M059J (cell line): ENCODE data around the gene RNASET2. TPM values are rescaled to one million over a fixed set of nuclear protein-coding genes. Genes with fewer than 3 reads are reported as not detected.
"Not testable (repeated sequence)": the region's sequence is repeated elsewhere in the genome, so short reads cannot be mapped to it uniquely, and the experiment has no call there.

Source experiments
- DNase-seq: peaks from one replicate; pipeline ENCODE4 v3.0.0-alpha.2; 2012; ENCODE audit warnings: low read depth
- total RNA-seq: library from RNA; depleted of rRNA; stranded (reverse); fragments of >200 nt; shearing (Covaris generic); gene quantifications from 2 replicates; pipeline ENCODE4 v1.2.3, GENCODE V29; 2014

The RNASET2 gene
- total RNA-seq, 1 experiment from 2014 or later = 31.7 TPM

DNA sequence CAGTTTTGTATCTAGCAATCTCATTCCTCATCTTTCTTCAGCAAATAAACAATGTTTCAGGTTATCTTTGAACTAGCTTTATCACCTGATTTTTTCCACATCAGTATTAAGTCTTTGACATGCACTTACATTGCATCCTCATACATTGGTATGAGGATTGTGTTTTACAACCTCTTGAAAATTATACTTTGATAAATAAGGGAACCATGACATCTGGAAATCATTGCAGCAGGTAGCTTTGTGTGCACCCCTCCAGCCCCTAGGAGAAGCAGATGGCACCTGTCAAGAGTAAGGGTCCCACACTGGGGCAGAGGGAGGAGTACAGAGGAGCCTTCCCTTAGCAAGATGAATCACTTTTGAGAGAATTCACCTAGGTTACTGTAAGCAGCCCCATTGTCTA, 13.7 kb upstream of the RNASET2 start:
- DNase-seq = no peak

DNA sequence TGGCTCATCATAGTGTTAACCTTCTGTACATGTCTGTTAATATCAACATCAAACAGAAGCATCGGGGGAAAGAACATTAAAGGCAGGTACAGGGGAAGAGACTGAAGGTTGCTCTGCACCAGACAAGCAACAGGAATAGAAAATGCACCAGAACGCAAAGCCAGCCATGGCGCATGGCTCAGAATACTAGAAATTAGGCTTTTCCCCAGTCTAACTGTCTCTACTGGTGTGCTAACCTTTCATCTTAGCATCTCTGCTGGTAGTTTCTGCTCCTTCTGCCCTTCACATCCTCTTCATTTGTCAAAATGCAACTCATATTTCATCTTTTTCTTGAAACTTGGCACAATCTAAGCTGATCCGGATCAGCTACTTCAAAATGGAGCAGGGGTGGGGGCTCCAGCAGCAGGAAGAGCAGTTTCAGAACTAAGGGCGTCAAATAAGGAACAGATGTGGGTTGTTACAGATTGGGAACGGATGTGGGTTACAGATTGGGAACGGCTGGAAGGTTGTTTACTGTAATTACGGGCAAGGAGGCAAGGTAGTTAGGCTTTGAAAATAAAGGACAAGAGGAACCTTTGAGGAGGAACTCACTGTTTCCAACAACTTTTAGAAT, 13.1 kb upstream of the RNASET2 start:
- no peak for DNase-seq

- DNase-seq = no peak
These were observed 9.9 kb upstream of the RNASET2 start for GRCh38 chr6:166966268-166966667.

DNA sequence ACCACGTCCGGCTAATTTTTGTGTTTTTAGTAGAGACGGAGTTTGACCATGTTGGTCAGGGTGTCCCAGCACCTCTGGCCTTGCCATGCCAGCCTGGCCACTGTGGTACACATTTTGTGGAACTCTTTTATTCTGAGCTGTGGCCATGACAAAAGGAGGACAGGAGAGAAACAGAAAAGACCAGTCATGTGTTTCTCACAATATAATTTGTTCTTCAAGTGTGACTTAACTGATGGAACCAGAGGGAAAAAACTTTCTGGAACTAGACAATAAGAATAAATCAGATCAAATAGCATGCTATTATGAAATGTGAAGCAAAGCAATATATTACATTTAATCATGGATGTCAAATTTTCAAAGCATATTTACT, 4.2 kb upstream of the RNASET2 start:
- no peak for DNase-seq

GRCh38 chr6:166959911-166960608, 3.7 kb upstream of the RNASET2 start:
- peak; percentile 20 for DNase-seq

- DNase-seq = peak; percentile 20
These were observed 2.8 kb upstream of the RNASET2 start for GRCh38 chr6:166958926-166959861.

DNA sequence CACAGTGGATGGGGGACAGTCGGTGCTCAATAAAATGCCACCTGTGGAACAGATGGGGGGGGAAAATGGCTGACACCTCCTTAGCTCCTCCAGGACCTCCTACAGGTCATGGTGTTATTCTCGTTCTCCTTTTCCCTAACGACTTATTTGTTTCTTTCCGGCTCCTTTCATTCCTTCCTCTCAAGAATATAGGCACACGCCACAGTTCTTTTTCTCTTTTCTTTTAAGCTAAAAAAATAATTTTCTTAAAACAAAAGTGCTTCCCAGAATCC, 1.4 kb upstream of the RNASET2 start:
- DNase-seq = no peak

DNA sequence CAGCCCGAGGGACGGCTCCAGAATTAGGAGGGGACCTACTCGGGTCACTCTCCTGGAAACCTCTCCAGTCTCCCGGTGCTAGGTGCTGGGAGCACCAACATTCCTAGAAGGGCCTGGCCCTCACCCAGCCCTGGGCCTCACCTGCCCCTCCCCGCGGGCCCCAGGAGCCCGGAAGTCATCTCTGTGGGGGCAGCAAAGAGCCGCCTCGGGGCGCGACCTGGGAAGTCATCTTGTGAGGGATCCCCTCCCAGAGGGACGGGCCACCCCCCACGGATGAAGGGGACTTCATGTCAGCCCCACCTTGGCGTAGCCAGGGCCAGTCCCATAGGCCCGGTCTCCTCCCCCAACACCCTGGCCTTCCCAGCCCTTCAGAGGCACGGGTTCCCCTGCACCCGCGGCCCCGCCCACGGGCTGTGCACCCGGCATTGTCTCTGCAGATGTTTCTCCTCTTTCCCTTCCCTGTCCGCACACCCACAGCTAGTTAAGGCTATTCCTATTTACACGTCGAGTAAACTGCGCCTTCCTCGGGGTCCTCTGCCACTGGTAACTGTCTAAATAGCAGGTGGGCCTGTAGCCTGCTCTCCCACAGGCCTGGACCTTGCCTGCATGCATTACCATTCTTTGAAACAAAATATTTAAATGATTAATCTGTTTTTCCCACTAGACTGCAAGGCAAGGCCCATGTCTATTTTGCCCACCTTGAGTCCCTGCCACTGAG, 896 bp upstream of the RNASET2 start:
- no peak for DNase-seq

- DNase-seq = peak; percentile 40
These were observed 396 bp downstream of the RNASET2 start for GRCh38 chr6:166955865-166956443.

GRCh38 chr6:166955121-166955864, 1.1 kb downstream of the RNASET2 start:
- DNase-seq = no peak

GRCh38 chr6:166954118-166954713, 2.1 kb downstream of the RNASET2 start:
- DNase-seq = no peak

DNA sequence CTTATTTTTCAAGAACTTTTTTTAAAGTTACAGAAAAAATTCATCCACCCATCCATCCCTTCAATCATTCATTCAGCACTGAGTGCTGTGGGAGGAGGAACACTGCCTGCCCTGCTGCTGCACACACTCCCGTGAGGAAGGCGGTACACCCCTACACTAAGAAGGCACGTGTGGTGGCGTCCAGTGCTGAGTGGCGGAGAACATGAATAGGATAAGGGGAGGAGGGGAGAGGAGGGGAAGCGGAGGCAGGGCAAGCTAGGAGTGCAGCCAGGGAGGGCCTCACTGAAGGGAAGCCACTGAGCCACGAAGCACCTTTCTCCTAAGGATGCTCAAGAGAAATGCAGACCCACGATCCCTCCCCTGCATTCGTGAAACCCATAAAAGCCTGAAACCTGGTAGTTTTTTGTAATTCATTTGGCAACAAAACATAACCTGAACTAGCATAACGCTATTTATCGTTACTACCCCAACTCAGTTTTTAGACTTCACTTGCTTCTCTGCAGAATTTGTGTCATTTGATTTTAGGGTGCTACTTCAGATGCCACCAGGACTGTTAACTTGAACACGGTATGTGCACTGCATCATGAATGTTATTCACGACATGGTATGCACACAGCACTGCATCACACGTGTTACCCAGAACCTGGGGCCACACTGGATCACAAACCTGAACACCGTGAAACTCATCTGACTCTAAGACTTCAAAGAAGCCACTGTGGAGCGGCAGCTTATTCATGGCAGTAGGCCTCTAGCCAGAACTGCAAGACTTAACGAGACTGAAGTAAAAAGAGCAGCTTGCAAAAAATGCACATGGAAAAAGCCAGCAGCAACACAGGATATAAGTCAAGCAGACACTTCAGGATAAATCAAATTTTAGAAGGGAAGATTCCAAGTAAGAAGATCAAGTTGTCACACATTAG, 3.5 kb downstream of the RNASET2 start:
- DNase-seq = no peak

DNA sequence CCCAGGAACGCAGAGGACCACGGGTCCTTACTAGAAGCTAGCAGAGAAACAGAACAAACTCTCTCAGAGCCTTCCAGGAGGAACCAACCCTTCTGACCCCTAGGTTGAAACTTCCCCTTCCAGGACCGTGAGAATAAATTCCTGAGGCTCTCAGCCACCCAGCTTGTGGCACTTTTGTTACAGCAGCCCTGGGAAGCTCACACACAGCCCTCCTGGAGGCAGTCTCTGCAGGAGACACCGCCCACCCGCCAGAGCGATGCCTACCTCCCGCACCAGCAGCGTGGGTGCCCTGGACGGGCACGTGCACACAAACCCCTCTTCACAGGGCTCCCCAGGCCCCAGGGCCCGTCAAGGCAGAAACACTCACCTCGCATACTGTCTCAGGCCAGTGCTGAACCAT, 4.2 kb downstream of the RNASET2 start:
- DNase-seq = no peak

DNA sequence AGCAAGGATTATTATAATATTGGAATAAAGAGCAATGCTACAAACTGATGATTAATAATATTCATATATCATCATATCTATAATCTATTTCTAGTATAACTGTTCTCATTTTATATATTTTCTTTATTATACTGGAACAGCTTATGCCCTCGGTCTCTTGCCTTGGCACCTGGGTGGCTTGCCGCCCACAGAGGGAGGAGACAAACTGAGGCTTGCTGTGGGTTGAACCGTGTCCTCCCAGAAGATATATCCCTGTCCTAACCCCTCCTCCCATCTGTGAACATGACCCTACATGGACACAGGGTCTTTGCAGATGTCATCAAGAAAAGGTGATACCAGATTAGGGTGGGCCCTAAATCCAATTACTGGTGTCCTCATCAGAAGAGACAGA, 4.7 kb downstream of the RNASET2 start:
- DNase-seq = no peak

- peak; percentile 57 for DNase-seq
These were observed 5.3 kb downstream of the RNASET2 start for GRCh38 chr6:166950892-166951669.

GRCh38 chr6:166950443-166950821, 5.9 kb downstream of the RNASET2 start:
- DNase-seq = no peak

DNA sequence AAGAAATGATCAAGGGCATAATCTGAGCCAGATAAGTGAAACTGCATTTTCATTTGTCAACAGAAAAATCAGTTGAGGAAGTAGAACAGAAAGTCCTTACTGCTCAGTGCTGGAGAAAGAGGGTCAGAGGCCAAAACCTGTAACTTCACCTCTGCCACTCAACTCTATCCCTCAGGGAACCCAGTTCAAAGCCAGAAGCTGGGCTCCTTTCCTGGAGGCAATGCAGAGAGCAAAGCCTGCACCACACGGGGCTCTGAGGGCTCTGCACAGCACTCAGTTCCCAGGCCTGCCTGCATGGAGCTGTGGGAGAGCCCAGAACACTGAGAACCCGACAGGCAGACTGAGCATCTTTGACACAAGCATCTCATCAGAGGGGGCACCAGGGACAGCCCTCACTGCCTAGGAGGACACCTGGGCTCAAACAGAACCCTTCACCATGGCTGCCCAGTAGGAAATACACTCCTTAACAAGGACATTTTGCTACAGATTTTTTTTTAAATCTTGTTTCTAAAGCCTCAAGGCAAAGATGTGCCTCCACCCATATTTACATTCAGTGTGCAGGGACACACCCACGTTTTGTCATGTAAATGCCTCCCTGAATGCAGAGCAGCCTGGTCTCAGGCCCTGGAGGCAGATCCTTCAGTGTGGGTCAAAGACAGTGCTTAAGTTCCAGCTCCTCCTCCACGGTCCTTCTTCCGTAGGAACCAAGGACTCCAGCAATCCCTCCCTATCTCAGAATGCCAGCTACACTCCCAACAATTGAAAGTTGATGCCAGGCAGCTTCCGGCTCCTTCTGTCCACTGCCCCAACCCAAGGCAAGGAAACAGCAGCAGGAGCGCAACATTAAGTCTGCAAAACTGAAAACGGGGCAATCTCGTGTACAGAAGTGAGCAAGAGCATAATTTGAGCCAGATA, 6.6 kb downstream of the RNASET2 start:
- DNase-seq = no peak

DNA sequence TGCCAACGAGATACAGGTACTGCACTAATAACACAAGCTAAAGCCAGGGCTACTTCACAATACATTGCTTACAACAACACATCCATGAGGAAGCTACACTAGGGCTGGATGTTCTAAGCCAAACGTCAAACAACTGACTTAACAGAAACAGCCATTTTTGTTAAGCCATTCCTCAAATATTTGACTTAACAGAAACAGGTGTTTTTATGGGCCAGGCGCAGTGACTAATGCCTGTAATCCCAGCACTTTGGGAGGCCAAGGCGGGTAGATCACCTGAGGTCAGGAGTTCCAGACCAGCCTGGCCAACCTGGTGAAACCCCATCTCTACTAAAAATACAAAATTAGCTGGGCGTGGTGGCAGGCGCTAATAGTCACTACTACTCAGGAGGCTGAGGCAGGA, 7.6 kb downstream of the RNASET2 start:
- not testable (repeated sequence) for DNase-seq
